ENCODE measurements around the gene NUP107.

Gene NUP107

GRCh38 chr12:68773582-68773981, 86.8 kb downstream of the NUP107 start:
- no peak for DNase-seq (ENCODE audit: low read depth, low spot score)

- DNase-seq (ENCODE audit: low read depth, low spot score) = no peak
These were observed 88.4 kb downstream of the NUP107 start for GRCh38 chr12:68775121-68775630.

- no peak for DNase-seq (ENCODE audit: low read depth, low spot score)
These were observed 90.3 kb downstream of the NUP107 start for GRCh38 chr12:68776976-68777610.

- no peak for DNase-seq (ENCODE audit: low read depth, low spot score)
These were observed 92.5 kb downstream of the NUP107 start for GRCh38 chr12:68779280-68779679.

- peak; percentile 58 for DNase-seq (ENCODE audit: low read depth, low spot score)
These were observed 94.0 kb downstream of the NUP107 start for GRCh38 chr12:68780731-68781130.

GRCh38 chr12:68781728-68782127, 95.0 kb downstream of the NUP107 start:
- DNase-seq (ENCODE audit: low read depth, low spot score) = no peak

GRCh38 chr12:68784015-68784414, 97.2 kb downstream of the NUP107 start:
- DNase-seq (ENCODE audit: low read depth, low spot score) = peak; percentile 85

GRCh38 chr12:68785358-68785757, 98.6 kb downstream of the NUP107 start:
- DNase-seq (ENCODE audit: low read depth, low spot score) = no peak

- no peak for DNase-seq (ENCODE audit: low read depth, low spot score)
These were observed 99.0 kb downstream of the NUP107 start for GRCh38 chr12:68785823-68786222.

GRCh38 chr12:68786929-68787328, 100.2 kb downstream of the NUP107 start:
- no peak for DNase-seq (ENCODE audit: low read depth, low spot score)

- DNase-seq (ENCODE audit: low read depth, low spot score) = no peak
These were observed 101.9 kb downstream of the NUP107 start for GRCh38 chr12:68788554-68789143.

GRCh38 chr12:68789144-68789878, 102.5 kb downstream of the NUP107 start:
- no peak for DNase-seq (ENCODE audit: low read depth, low spot score)

- no peak for DNase-seq (ENCODE audit: low read depth, low spot score)
These were observed 103.5 kb downstream of the NUP107 start for GRCh38 chr12:68790081-68790951.

GRCh38 chr12:68790952-68791234, 104.1 kb downstream of the NUP107 start:
- no peak for DNase-seq (ENCODE audit: low read depth, low spot score)

- DNase-seq (ENCODE audit: low read depth, low spot score) = no peak
These were observed 105.2 kb downstream of the NUP107 start for GRCh38 chr12:68791897-68792481.

- DNase-seq (ENCODE audit: low read depth, low spot score) = peak; percentile 65
These were observed 106.2 kb downstream of the NUP107 start for GRCh38 chr12:68792952-68793351.

- no peak for DNase-seq (ENCODE audit: low read depth, low spot score)
These were observed 106.7 kb downstream of the NUP107 start for GRCh38 chr12:68793436-68793835.

- DNase-seq (ENCODE audit: low read depth, low spot score) = no peak
These were observed 107.3 kb downstream of the NUP107 start for GRCh38 chr12:68793975-68794652.

- DNase-seq (ENCODE audit: low read depth, low spot score) = no peak
These were observed 108.0 kb downstream of the NUP107 start for GRCh38 chr12:68794653-68795251.
